Kidney (tissue), 14 donors: ENCODE results near the gene HIRA. TPM values are rescaled to one million over a fixed set of nuclear protein-coding genes. Genes with fewer than 3 reads are reported as not detected.
A peak's percentile ranks its signal among the peaks of the same experiment; 100 is the strongest.

ENCODE experiments used
- DNase-seq, 5 donors: peaks; one replicate each; pipeline ENCODE4 v3.0.0-alpha.2; 2013 to 2020
- FAIRE-seq: peaks from 2 replicates; lab custom pipeline; 2012; peaks lifted over from hg19 to GRCh38; lab: Jason Lieb, UNC
- H3K27ac ChIP-seq, 2 donors: one replicate each; pipeline ENCODE4 v1.7.0; 2013; ENCODE audit warnings: low read depth in 2 of 2, low read length in 2 of 2, inconsistent platforms in 1 of 2
- H3K27me3 ChIP-seq: one replicate; pipeline ENCODE4 v1.7.1; 2013; ENCODE audit warnings: low read length, inconsistent platforms; ENCODE audit not compliant: control insufficient read depth, insufficient read depth
- H3K36me3 ChIP-seq, 3 donors: one replicate each; pipeline versions ENCODE4 v1.7.0 to v1.7.1; 2013; ENCODE audit warnings: low read length in 3 of 3, control low read depth in 1 of 3, inconsistent platforms in 1 of 3; ENCODE audit not compliant: insufficient read depth in 3 of 3, control insufficient read depth in 2 of 3
- H3K4me1 ChIP-seq, 3 donors: one replicate each; pipeline versions ENCODE4 v1.7.0 to v1.7.1; 2013; ENCODE audit warnings: low read length in 3 of 3, inconsistent platforms in 1 of 3, low read depth in 1 of 3; ENCODE audit not compliant: control insufficient read depth in 2 of 3, insufficient read depth in 2 of 3
- H3K4me3 ChIP-seq, 3 donors: one replicate each; pipeline versions ENCODE4 v1.7.0 to v1.8.1; 2013; ENCODE audit warnings: low read length in 3 of 3, control low read depth in 1 of 3, inconsistent platforms in 1 of 3
- H3K9ac ChIP-seq, 3 donors: one replicate each; pipeline versions ENCODE4 v1.7.0 to v1.7.1; 2013; ENCODE audit warnings: low read length in 3 of 3, control low read depth in 1 of 3, inconsistent platforms in 1 of 3
- H3K9me3 ChIP-seq, 3 donors: one replicate each; pipeline versions ENCODE4 v1.7.0 to v1.7.1; 2013; ENCODE audit warnings: low read length in 3 of 3, control low read depth in 1 of 3, inconsistent platforms in 1 of 3; ENCODE audit not compliant: control insufficient read depth in 2 of 3, insufficient read depth in 1 of 3
- CTCF ChIP-seq: IDR thresholded peaks from 3 replicates; pipeline ENCODE4 v1.5.1; 2012; ENCODE audit warnings: mild to moderate bottlenecking, moderate library complexity, borderline replicate concordance; ENCODE audit not compliant: insufficient read depth; ENCODE audit errors: extremely low read depth
- intact Hi-C: fragments of 100-400 bp; cut with DNase I; formaldehyde crosslinking; loops from one replicate; pipeline ENCODE4 v1.11.1; 2022
- polyA plus RNA-seq: library from polyadenylated mRNA; stranded (reverse); fragments of 350-450 nt; fragmentation: Illumina TruSeq; extraction: RNeasy Lipid Tissue Mini Kit (QIAGEN cat#74804); gene quantifications from one replicate; pipeline ENCODE4 v1.2.3, GENCODE V29; 2014; ENCODE audit warnings: low read depth, low replicate concordance; ENCODE audit not compliant: insufficient read depth
- total RNA-seq: library from RNA; stranded (reverse); fragmentation: NEBNext Ultra II Directional; extraction: Animal tissue kit (Norgen Biotek cat#: 25700); gene quantifications from one replicate; pipeline ENCODE4 v1.2.1, GENCODE V29; 2021
- donor health status: control.
- donor health status: control.
- donor health status: control.
- donor health status: control.
- donor health status: control.
- donor health status: DM: yes; HTN: yes; CAD: no.
- donor health status: Normal renal cell carcinoma (clear cell type).

HIRA gene
- total and polyA plus RNA-seq, 2 donors from 2014 or later = 18.5 to 26.8 TPM

DNA sequence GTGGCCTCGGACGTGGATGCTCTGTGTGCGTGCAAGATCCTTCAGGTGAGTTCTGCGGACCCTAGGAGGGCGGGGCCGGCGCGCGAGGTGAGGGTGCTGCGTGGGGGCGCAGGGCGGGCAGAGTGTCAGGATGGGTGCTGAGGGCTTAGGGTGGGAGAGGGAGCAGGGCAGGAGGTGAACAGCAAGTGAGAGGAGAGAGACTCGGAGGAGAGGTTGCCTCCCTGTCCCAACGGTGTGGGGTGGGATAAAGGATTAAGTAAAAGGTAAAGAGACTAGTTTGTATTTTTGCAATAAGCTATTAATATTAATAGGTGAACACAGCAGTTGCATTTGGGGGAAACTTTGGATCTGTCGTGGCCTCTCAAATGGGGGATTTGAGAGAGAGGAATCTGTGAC, 48.6 kb upstream of the HIRA start:
- Histone ChIP-seq H3K9me3 (no peaks in the 10 kb centered on the region), H3K9ac (peak overlapping the region in 1 of 3 donors; percentile 16), H3K36me3 (peaks cover 0 to 5% (median 0%) of the 10 kb centered on the region in 3 donors), H3K4me3 (peak overlapping the region; percentile 10 to 98 (median 45)), H3K4me1 (peaks cover 0 to 4% (median 4%) of the 10 kb centered on the region in 3 donors), H3K27ac (no peak overlapping the region), H3K27me3 (no peaks in the 10 kb centered on the region)
- FAIRE-seq = no peak
- intact Hi-C loops = no loop called here
- no peak for TF ChIP-seq CTCF
- no peak for DNase-seq

DNA sequence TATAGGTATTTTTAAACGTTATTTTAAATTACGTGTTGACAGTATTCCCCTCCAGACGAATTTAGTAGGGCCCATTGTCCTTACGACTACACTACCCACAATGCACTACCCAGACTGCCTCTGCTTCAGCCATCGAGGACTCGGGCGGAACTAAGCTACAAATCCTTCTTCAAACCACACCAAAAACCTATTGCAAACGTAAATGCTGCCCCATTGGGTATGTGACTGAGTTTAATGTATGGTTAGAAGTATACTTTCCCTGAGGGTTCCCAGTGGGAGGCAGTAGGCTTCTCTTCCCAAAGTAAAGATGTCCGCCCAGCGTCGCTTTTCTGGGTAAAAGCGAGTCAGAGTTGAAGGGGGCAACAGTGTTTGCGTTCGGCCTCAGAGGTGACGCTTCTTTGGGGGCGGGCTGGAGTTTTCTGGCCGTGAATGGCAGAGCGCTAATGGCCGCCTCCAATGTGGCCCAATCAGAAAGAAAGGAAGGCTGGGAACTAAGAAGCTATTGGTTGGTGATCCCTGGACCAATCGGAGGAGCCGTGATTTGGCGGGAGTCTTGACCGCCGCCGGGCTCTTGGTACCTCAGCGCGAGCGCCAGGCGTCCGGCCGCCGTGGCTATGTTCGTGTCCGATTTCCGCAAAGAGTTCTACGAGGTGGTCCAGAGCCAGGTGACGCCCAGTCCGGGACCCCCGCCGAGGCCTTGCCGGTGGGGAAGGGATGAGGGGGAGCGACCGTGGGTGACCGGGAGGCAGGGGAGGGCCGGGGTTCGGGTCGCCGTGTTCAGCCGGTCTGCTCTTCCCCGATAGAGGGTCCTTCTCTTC, 48.0 kb upstream of the HIRA start, which contains the start of gene CDC45:
Gene CDC45 (plus strand): TSS at position 566 of the 818 bp plus-strand sequence. CDS start 49 bp downstream, at position 615.
- Histone ChIP-seq H3K27ac (peak within 1 kb of the TSS; percentile 94 to 98), H3K4me1 (peaks cover 0 to 4% (median 4%) of the 10 kb centered on the region in 3 donors), H3K9me3 (no peaks in the 10 kb centered on the region), H3K36me3 (peaks cover 0 to 8% (median 2%) of the 10 kb centered on the region in 3 donors), H3K27me3 (no peaks in the 10 kb centered on the region), H3K4me3 (peak within 1 kb of the TSS; percentile 85 to 98 (median 91)), H3K9ac (peak within 1 kb of the TSS; percentile 72 to 78 (median 75))
- DNase-seq (peak; percentile 97 to 99 (median 99)), FAIRE-seq (peak; percentile 95)
- intact Hi-C loops = no loop called here
- no peak for TF ChIP-seq CTCF

- Histone ChIP-seq H3K9ac (peak within 1 kb of the TSS; percentile 72 to 78 (median 75)), H3K27me3 (no peaks in the 10 kb centered on the region), H3K36me3 (peaks cover 0 to 9% (median 3%) of the 10 kb centered on the region in 3 donors), H3K4me1 (peaks cover 0 to 4% (median 4%) of the 10 kb centered on the region in 3 donors), H3K4me3 (peak within 1 kb of the TSS; percentile 85 to 98 (median 91)), H3K9me3 (no peaks in the 10 kb centered on the region), H3K27ac (peak within 1 kb of the TSS; percentile 94 to 98)
- FAIRE-seq = no peak
- intact Hi-C loops = no loop called here
- peak; percentile 91 to 94 (median 94) for DNase-seq
- no peak for TF ChIP-seq CTCF
Observed at GRCh38 chr22:19478901-19479354, 47.4 kb upstream of the HIRA start, which contains the start of gene UFD1. UFD1 (minus strand) TSS chr22:19479193; CDS start chr22:19479085, 108 bp downstream.
